Vagina (tissue), 2 donors: ENCODE data around the gene COL5A3.

ENCODE experiments used
- CTCF ChIP-seq, 3 experiments: fragments of 450-650 bp in 2 of 3; fragments of 200-600 bp in 1 of 3; sonication (generic) in 1 of 3; IDR thresholded peaks; one replicate each; pipeline ENCODE4 v1.5.1; 2017 to 2019; ENCODE audit warnings: antibody characterized with exemption in 3 of 3, mild to moderate bottlenecking in 2 of 3, moderate library complexity in 2 of 3
- POLR2A ChIP-seq, 2 donors: fragments of 450-650 bp; IDR thresholded peaks; one replicate each; pipeline ENCODE4 v1.6.1; 2017; ENCODE audit warnings: antibody characterized with exemption in 2 of 2, mild to moderate bottlenecking in 2 of 2, moderate library complexity in 2 of 2
- POLR2AphosphoS5 ChIP-seq, 2 donors: sonication (generic); formaldehyde crosslinking; IDR thresholded peaks; one replicate each; pipeline ENCODE4 v1.9.0; 2017; ENCODE audit warnings: antibody characterized with exemption in 2 of 2, mild to moderate bottlenecking in 2 of 2, low read depth in 1 of 2; ENCODE audit not compliant: insufficient read depth in 1 of 2

DNA sequence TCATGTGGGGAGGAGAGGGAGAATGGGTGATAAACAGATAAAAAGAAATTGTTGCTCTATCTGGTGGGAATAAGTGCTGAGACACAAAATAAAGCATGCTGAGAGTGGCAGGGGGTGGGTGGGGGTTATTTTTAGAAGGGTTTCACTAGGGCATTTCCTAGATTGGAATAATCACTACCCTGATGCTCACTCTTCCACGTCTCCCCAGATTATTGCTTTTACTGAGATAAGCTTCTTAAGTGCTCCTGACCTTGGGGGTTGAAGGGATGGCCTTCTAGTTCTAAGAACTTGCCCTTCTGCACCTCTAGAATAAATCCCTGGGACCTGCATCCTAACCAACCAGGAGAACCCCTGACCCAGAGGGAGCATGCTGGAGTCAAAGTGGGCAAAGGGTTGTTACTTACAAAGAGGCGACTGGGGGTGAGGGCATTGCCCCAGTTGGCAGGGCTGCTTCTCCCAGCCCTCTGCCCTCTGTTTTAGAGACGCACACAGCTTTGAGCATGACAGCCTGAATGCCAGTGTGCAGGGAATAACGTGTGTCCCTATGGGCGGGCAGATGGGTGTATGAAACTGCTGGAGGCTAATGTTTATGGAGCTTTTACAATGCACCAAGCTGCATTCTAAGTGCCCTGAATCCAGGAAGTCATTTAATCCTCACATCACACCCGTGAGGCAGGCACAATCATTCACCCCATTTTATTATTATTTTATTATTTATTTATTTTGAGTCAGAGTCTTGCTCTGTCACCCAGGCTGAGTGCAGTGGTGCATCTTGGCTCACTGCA lies 3.7 kb upstream of the COL5A3 start:
- no peak for TF ChIP-seq CTCF (IDR thresholded peaks at IDR 0.05)
- TF ChIP-seq POLR2A (IDR thresholded peaks at IDR 0.05), result no peak
- no peak for TF ChIP-seq POLR2AphosphoS5 (IDR thresholded peaks at IDR 0.05; ENCODE audit: insufficient read depth in 1 of 2, low read depth in 1 of 2)
